Measurements from ENCODE around the gene TMIGD3. TPM values are rescaled to one million over a fixed set of nuclear protein-coding genes. Genes with fewer than 3 reads are reported as not detected.

Gene TMIGD3
- total RNA-seq, 3 donors from 2014 or later, result 0.87 to 5.0 (median 3.5) TPM

- Histone ChIP-seq H3K36me3 (ENCODE audit: low read depth) (no peaks in the 10 kb centered on the region), H3K4me3 (peak overlapping the region; percentile 82), H3K9me3 (no peaks in the 10 kb centered on the region), H3K4me1 (ENCODE audit: low read depth) (peaks cover 43% of the 10 kb centered on the region)
- intact Hi-C loops (cut with DNase I, micrococcal nuclease), result no loop called here
- ATAC-seq (no peak), DNase-seq (no peak)
- no peak for TF ChIP-seq CTCF (IDR thresholded peaks at IDR 0.05)
These were observed 53.2 kb downstream of the TMIGD3 start for GRCh38 chr1:111450185-111450584.

- no peak for TF ChIP-seq CTCF (IDR thresholded peaks at IDR 0.05)
- no peaks in the 10 kb centered on the region for H3K9me3 ChIP-seq
- H3K4me1 ChIP-seq (ENCODE audit: low read depth), result peaks cover 43% of the 10 kb centered on the region
- DNase-seq (peak in 1 of 3 donors; percentile 8), ATAC-seq (no peak)
- H3K4me3 ChIP-seq, result peak overlapping the region; percentile 82
- intact Hi-C loops (cut with DNase I, micrococcal nuclease), result no loop called here
- H3K36me3 ChIP-seq (ENCODE audit: low read depth), result no peaks in the 10 kb centered on the region
These were observed 53.8 kb downstream of the TMIGD3 start for GRCh38 chr1:111449703-111450017.

- Histone ChIP-seq H3K4me3 (peak within 1 kb of the TSS; percentile 82), H3K36me3 (ENCODE audit: low read depth) (no peaks in the 10 kb centered on the region), H3K4me1 (ENCODE audit: low read depth) (peaks cover 43% of the 10 kb centered on the region), H3K9me3 (no peaks in the 10 kb centered on the region)
- DNase-seq, result peak; percentile 90 to 96 (median 94)
- no peak for TF ChIP-seq CTCF (IDR thresholded peaks at IDR 0.05)
- intact Hi-C loops (cut with DNase I, micrococcal nuclease), result no loop called here
- ATAC-seq, result peak; percentile 97
These were observed 54.3 kb downstream of the TMIGD3 start, which contains the start of the genes ATP5PB and WDR77 for GRCh38 chr1:111448918-111449702. ATP5PB (plus strand) TSS chr1:111449464; CDS start chr1:111449542, 78 bp downstream. WDR77 (minus strand) TSS chr1:111449256; CDS start chr1:111449169, 87 bp downstream.

- H3K9me3 ChIP-seq, result no peaks in the 10 kb centered on the region
- peaks cover 37% of the 10 kb centered on the region for H3K4me1 ChIP-seq (ENCODE audit: low read depth)
- intact Hi-C loops (cut with DNase I, micrococcal nuclease), result no loop called here
- TF ChIP-seq CTCF (IDR thresholded peaks at IDR 0.05), result no peak
- peak overlapping the region; percentile 82 for H3K4me3 ChIP-seq
- peak; percentile 9 for ATAC-seq
- H3K36me3 ChIP-seq (ENCODE audit: low read depth), result no peaks in the 10 kb centered on the region
- no peak for DNase-seq
These were observed 54.9 kb downstream of the TMIGD3 start for GRCh38 chr1:111448482-111448917.

- DNase-seq (peak in 1 of 3 donors; percentile 19), ATAC-seq (peak; percentile 34)
- Histone ChIP-seq H3K36me3 (ENCODE audit: low read depth) (no peaks in the 10 kb centered on the region), H3K9me3 (no peaks in the 10 kb centered on the region), H3K4me3 (no peak overlapping the region), H3K4me1 (ENCODE audit: low read depth) (peaks cover 31% of the 10 kb centered on the region)
- intact Hi-C loops (cut with DNase I, micrococcal nuclease), result no loop called here
- no peak for TF ChIP-seq CTCF (IDR thresholded peaks at IDR 0.05)
These were observed 56.2 kb downstream of the TMIGD3 start for GRCh38 chr1:111446967-111447892.
